HepG2 (cell line): ENCODE data around the gene LOXL4. TPM values are rescaled to one million over a fixed set of nuclear protein-coding genes. Genes with fewer than 3 reads are reported as not detected.

Source experiments
- FOXC1 ChIP-seq: sonication (generic); formaldehyde crosslinking; IDR thresholded peaks from 2 replicates; pipeline ENCODE4 v1.8.0; 2022; ENCODE audit warnings: mild to moderate bottlenecking, missing genetic modification reagents, borderline replicate concordance
- HNRNPH1 ChIP-seq: fragments of 200-400 bp; formaldehyde crosslinking; optimal IDR thresholded peaks from 2 replicates; pipeline ENCODE3; 2017; ENCODE audit warnings: mild to moderate bottlenecking, low read depth, low read length
- IKZF4 ChIP-seq: sonication (generic); formaldehyde crosslinking; IDR thresholded peaks from 2 replicates; pipeline ENCODE4 v1.5.1; 2020; ENCODE audit warnings: borderline replicate concordance, mild to moderate bottlenecking, low read depth, missing genetic modification reagents; ENCODE audit errors: not compliant biosample characterization
- MEIS1 ChIP-seq: sonication (generic); formaldehyde crosslinking; IDR thresholded peaks from 2 replicates; pipeline ENCODE4 v1.9.0; 2021; ENCODE audit warnings: mild to moderate bottlenecking, missing genetic modification reagents, moderate library complexity, borderline replicate concordance
- MNT ChIP-seq: fragments of 450-650 bp; IDR thresholded peaks from 2 replicates; pipeline ENCODE4 v1.6.1; 2016
- MXI1 ChIP-seq: IDR thresholded peaks from 3 replicates; pipeline ENCODE4 v1.6.1; 2012; ENCODE audit warnings: low read depth, low read length, inconsistent platforms, borderline replicate concordance
- POGZ ChIP-seq: sonication (generic); formaldehyde crosslinking; IDR thresholded peaks from 2 replicates; pipeline ENCODE4 v1.4.0; 2020; ENCODE audit warnings: mild to moderate bottlenecking, missing genetic modification reagents
- REPIN1 ChIP-seq: sonication (generic); formaldehyde crosslinking; IDR thresholded peaks from 2 replicates; pipeline ENCODE4 v1.8.0; 2022; ENCODE audit warnings: missing genetic modification reagents, low read depth, mild to moderate bottlenecking, borderline replicate concordance
- SAFB2 ChIP-seq: sonication (generic); formaldehyde crosslinking; IDR thresholded peaks from 2 replicates; pipeline ENCODE4 v1.5.1; 2020; ENCODE audit warnings: missing genetic modification reagents, low read depth, mild to moderate bottlenecking, borderline replicate concordance
- TSC22D2 ChIP-seq: sonication (generic); formaldehyde crosslinking; IDR thresholded peaks from 2 replicates; pipeline ENCODE4 v1.5.1; 2020; ENCODE audit warnings: missing genetic modification reagents, mild to moderate bottlenecking, borderline replicate concordance
- ZNF3 ChIP-seq: IDR thresholded peaks from 2 replicates; pipeline ENCODE4 v1.7.0; 2017; ENCODE audit warnings: inconsistent platforms
- ZNF354B ChIP-seq: sonication (generic); formaldehyde crosslinking; IDR thresholded peaks from 2 replicates; pipeline ENCODE4 v1.8.0; 2022; ENCODE audit warnings: mild to moderate bottlenecking, missing genetic modification reagents
- ZNF615 ChIP-seq: sonication (generic); formaldehyde crosslinking; IDR thresholded peaks from 2 replicates; pipeline ENCODE4 v1.5.0; 2020; ENCODE audit warnings: mild to moderate bottlenecking, missing genetic modification reagents, borderline replicate concordance
- ZNF773 ChIP-seq: sonication (generic); formaldehyde crosslinking; IDR thresholded peaks from 2 replicates; pipeline ENCODE4 v1.4.0; 2020; ENCODE audit warnings: missing genetic modification reagents, borderline replicate concordance
- ZNF781 ChIP-seq: sonication (generic); formaldehyde crosslinking; IDR thresholded peaks from 2 replicates; pipeline ENCODE4 v1.5.1; 2020; ENCODE audit warnings: borderline replicate concordance, mild to moderate bottlenecking, missing genetic modification reagents; ENCODE audit errors: not compliant biosample characterization
- polyA plus RNA-seq, 8 experiments: library from polyadenylated mRNA; depleted of rRNA in 3 of 8; stranded (reverse) in 7 of 8; unstranded in 1 of 8; fragments of >200 nt; fragmentation: Illumina TruSeq in 4 of 8; extraction: Trizol in 4 of 8; gene quantifications; 2 replicates each; pipeline versions ENCODE4 v1.2.1 to v1.2.3, GENCODE V29; 2011 to 2016; ENCODE audit warnings: low read depth in 4 of 8, missing spikeins in 1 of 8, mixed read lengths in 1 of 8; ENCODE audit not compliant: insufficient read depth in 1 of 8
- total RNA-seq, 5 experiments: library from RNA; depleted of rRNA; stranded (reverse); fragments of >200 nt; fragmentation: Illumina TruSeq; extraction: Trizol; gene quantifications; 2 replicates each; pipeline ENCODE4 v1.2.3, GENCODE V29; 2016; ENCODE audit warnings: low read depth in 1 of 5
- TF ChIP-seq, protein P1 (sequence below): sonication (generic); formaldehyde crosslinking; IDR thresholded peaks from 2 replicates; pipeline ENCODE4 v1.5.1; 2020; ENCODE audit warnings: mild to moderate bottlenecking, missing genetic modification reagents, borderline replicate concordance
- TF ChIP-seq, protein P2 (sequence below): sonication (generic); formaldehyde crosslinking; IDR thresholded peaks from 2 replicates; pipeline ENCODE4 v1.5.1; 2020; ENCODE audit warnings: missing genetic modification reagents, mild to moderate bottlenecking, borderline replicate concordance
- TF ChIP-seq, protein P3 (sequence below): sonication (generic); formaldehyde crosslinking; IDR thresholded peaks from 2 replicates; pipeline ENCODE4 v1.4.0; 2020; ENCODE audit warnings: missing genetic modification reagents

LOXL4 gene
- total and polyA plus RNA-seq, 2 of the 13 experiments (the other 11 are each of a cell fraction or from before 2014, with no cell fraction given) = 8.8 to 21.1 TPM

GRCh38 chr10:98309366-98310355 is 41.7 kb upstream of the LOXL4 start (continued):
- TF ChIP-seq REPIN1 = no peak
- no peak for TF ChIP-seq ZNF773 (CRISPR knock-in tag)
- TF ChIP-seq MXI1 = no peak
- no peak for TF ChIP-seq ZNF615 (CRISPR knock-in tag)
- no peak for TF ChIP-seq HNRNPH1
- TF ChIP-seq POGZ (CRISPR knock-in tag) = no peak
- no peak for TF ChIP-seq FOXC1 (CRISPR knock-in tag)
- TF ChIP-seq IKZF4 (CRISPR knock-in tag) = no peak
- TF ChIP-seq MEIS1 (CRISPR knock-in tag) = no peak
- TF ChIP-seq, protein P1, sequence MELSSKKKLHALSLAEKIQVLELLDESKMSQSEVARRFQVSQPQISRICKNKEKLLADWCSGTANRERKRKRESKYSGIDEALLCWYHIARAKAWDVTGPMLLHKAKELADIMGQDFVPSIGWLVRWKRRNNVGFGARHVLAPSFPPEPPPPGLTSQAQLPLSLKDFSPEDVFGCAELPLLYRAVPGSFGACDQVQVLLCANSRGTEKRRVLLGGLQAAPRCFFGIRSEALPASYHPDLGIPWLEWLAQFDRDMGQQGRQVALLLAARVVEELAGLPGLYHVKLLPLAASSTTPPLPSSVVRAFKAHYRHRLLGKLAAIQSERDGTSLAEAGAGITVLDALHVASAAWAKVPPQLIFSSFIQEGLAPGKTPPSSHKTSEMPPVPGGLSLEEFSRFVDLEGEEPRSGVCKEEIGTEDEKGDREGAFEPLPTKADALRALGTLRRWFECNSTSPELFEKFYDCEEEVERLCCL (CRISPR knock-in tag) = no peak
- no peak for TF ChIP-seq ZNF781
- TF ChIP-seq, protein P2, sequence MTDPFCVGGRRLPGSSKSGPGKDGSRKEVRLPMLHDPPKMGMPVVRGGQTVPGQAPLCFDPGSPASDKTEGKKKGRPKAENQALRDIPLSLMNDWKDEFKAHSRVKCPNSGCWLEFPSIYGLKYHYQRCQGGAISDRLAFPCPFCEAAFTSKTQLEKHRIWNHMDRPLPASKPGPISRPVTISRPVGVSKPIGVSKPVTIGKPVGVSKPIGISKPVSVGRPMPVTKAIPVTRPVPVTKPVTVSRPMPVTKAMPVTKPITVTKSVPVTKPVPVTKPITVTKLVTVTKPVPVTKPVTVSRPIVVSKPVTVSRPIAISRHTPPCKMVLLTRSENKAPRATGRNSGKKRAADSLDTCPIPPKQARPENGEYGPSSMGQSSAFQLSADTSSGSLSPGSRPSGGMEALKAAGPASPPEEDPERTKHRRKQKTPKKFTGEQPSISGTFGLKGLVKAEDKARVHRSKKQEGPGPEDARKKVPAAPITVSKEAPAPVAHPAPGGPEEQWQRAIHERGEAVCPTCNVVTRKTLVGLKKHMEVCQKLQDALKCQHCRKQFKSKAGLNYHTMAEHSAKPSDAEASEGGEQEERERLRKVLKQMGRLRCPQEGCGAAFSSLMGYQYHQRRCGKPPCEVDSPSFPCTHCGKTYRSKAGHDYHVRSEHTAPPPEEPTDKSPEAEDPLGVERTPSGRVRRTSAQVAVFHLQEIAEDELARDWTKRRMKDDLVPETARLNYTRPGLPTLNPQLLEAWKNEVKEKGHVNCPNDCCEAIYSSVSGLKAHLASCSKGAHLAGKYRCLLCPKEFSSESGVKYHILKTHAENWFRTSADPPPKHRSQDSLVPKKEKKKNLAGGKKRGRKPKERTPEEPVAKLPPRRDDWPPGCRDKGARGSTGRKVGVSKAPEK (CRISPR knock-in tag) = no peak
- no peak for TF ChIP-seq ZNF3 (CRISPR knock-in tag)
- TF ChIP-seq, protein P3, sequence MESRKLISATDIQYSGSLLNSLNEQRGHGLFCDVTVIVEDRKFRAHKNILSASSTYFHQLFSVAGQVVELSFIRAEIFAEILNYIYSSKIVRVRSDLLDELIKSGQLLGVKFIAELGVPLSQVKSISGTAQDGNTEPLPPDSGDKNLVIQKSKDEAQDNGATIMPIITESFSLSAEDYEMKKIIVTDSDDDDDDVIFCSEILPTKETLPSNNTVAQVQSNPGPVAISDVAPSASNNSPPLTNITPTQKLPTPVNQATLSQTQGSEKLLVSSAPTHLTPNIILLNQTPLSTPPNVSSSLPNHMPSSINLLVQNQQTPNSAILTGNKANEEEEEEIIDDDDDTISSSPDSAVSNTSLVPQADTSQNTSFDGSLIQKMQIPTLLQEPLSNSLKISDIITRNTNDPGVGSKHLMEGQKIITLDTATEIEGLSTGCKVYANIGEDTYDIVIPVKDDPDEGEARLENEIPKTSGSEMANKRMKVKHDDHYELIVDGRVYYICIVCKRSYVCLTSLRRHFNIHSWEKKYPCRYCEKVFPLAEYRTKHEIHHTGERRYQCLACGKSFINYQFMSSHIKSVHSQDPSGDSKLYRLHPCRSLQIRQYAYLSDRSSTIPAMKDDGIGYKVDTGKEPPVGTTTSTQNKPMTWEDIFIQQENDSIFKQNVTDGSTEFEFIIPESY = no peak
- TF ChIP-seq TSC22D2 = 0 out of 2 replicates have a peak, but pooled peaks have one; percentile 65
- no peak for TF ChIP-seq SAFB2 (CRISPR knock-in tag)
- no peak for TF ChIP-seq ZNF354B
- no peak for TF ChIP-seq MNT
